ENCODE data around the gene RBM7.
A peak's percentile ranks its signal among the peaks of the same experiment; 100 is the strongest.

The RBM7 gene

GRCh38 chr11:114396916-114397315 lies 3.5 kb upstream of the RBM7 start:
- no peak for DNase-seq (ENCODE audit: low read depth in 3 of 3)

DNA sequence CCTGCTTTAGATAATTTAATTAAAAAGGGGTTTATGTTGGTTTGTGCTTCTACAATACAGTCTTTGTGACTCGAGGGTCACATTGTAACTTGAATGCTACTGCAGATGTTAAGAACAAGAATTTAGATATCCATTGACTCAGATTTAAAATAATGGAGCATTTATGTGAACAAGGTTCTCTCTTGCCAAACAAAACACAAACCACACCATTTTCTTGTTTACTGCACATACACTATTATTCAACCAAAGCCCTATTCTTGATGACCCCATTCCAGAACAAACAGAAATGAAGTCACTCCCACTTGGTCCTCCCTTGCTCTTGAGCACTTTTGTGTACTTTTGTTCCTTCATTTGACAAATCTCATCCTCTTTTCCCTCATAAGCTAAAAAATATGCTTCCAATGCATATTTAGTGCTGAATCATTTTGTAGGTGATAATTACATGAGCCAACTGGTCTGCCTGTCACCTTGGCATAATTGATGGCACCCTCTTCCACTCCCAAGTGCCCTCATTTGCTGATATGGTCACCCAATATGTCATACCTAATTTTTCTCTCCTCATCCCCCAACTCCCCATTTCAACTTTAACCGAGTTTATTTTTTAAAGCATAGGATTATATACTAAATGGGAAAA lies 3.0 kb upstream of the RBM7 start:
- DNase-seq (ENCODE audit: low read depth in 3 of 3) = no peak

- DNase-seq (ENCODE audit: low read depth in 3 of 3) = no peak
Measured at GRCh38 chr11:114398303-114398920, 2.1 kb upstream of the RBM7 start.

DNA sequence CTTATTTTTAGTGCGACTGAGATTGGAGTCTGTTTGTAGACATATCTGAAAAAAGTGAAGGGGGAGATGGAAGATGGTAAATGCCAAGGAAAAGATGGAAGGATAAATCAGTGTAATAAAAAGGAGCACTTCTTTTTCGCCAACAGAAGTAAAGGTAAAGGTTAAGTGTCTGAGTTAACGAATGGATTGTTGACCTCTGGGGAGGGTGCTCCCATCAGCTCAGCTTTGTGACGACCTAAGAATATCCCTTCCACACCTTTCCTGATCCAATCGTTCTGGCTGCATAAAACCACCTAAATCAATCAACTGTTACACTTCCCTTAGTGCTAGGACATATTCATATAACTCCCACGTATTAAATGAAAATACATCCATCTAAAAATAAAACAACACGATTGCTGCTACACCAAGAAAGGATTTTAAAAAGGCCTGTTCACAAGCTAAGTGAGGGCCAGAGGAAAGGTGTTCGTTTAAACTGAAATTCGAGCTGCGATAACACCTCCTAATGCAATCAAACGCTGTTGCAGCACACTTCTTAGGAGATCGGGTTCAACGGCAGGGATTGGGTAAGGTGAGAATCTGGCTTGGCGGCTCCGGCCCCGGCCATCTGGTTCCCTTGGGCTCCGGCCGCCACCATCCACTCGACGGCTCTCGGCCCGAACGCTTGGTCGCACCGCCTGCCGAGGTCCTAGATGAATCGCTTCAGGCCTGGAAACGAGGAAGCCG lies 813 bp upstream of the RBM7 start:
- DNase-seq (ENCODE audit: low read depth in 3 of 3) = no peak

DNA sequence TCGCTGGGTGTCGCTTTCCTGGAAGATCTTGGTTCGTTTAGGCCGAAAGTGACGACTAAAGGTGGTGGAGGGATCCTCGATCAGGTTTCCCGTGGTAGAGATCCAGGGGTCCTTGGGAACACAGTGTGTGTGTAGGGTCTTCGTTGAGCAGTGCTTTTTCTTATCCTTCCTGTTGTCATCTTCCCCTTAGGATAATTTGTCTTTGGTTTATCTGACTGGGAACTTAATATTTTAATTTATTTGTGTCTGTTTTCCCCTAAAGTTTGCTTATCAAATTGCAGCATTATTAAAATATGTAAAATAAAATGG lies 403 bp downstream of the RBM7 start:
- DNase-seq (ENCODE audit: low read depth in 3 of 3) = no peak

DNA sequence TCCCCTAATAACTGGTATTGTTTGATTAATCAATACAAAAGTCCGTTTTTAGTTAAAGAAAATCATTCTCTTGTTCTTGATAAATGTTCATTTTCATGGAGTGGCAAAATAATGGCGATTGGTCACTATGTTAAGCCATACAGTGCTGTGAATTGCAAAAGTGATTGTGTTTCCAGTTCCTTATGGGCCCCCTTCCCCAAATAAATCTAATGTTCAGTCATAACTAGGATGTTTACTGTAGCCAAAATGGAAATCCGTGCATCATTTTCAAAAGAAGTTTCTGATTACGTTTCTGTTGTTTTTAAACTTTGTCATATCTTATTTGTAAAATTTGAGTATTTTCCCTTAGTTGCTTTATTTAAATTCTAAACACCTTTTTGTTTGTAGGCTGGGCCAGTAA lies 845 bp downstream of the RBM7 start:
- DNase-seq (ENCODE audit: low read depth in 3 of 3) = no peak

GRCh38 chr11:114412946-114413345 lies 12.5 kb downstream of the RBM7 start:
- DNase-seq (ENCODE audit: low read depth in 3 of 3) = no peak

DNA sequence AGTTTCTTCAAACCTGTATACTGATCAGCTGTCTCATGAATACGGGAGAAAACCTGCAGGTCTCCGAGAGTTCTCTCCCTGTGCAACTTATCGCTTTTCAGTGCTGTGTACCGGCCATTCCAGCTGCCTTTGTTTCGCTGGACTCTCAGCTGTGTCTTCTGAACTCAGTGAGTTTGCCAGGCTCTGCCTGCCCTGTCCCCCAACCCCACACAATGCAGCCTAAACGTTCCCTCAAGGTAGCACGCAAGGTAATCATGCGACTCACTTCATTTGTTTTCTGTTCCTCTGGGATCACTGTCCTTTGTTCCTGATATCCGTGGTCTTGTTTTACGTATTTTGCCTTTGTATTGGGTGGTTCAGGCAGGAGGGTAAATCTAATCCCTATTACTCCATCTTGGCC lies 13.5 kb downstream of the RBM7 start:
- no peak for DNase-seq (ENCODE audit: low read depth in 3 of 3)

DNA sequence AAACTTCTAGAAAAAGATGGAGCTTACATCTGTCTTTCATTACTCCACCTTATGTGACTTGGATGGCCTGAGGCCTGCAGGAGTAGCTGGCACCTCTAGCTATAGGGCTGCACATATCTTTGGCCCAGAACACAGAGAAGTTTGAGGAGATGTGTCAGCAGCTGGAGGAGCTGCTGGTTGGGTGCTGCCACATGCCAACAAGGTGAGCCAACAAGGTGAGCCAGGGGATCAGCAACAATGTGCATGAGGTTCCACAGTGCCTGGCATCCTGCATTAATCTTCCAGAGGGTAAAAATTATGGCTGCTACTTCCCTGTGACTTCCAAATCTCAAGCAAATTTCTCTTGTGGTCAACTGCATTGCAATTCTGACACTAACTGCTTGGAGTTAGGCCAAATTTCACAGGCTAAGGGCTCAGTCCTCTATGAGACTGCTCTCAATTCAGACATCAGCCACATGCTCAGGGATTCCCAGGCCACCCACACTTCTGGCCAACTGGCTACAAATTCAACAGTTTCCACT lies 16.0 kb downstream of the RBM7 start:
- DNase-seq (ENCODE audit: low read depth in 3 of 3) = no peak

DNA sequence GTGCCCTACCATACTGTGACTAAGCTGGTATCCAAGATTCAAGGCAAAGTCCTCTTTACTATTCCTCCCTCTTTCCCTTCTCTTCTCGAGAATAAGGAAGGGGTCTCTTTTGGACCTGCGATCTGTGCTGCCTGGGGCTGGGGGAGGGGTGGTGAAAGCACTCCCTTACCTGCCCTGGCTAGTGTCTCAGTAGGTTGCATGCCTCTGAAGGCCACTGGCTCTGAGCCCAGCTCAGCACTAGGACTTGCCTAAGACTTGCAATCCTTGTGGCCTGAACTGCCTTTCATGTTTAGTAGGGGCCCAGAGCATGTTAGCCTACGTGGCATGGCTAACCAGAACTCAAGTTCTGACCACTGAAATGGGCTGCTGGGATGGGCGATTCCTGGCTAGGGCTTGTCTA lies 25.8 kb downstream of the RBM7 start:
- DNase-seq (ENCODE audit: low read depth in 3 of 3) = no peak

DNA sequence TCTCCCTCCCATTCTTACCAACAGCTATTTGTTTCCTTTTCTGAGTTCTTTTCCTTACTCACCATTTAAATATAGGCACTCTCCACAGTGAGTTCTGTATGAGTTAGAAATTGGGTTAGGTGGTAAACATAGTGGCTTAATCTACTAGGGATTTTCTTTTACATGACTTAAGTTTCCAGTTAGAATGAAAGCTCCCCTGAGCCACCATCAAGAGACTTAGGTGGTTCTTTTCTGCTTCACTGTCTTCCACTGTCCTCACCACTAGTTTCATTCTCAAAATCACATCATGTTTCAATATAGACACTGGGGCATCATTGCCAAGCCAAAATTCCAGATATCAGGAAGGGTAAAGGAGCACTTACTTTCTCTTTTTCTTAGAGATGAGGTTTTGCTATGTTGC lies 29.8 kb downstream of the RBM7 start:
- DNase-seq (ENCODE audit: low read depth in 3 of 3) = no peak

DNA sequence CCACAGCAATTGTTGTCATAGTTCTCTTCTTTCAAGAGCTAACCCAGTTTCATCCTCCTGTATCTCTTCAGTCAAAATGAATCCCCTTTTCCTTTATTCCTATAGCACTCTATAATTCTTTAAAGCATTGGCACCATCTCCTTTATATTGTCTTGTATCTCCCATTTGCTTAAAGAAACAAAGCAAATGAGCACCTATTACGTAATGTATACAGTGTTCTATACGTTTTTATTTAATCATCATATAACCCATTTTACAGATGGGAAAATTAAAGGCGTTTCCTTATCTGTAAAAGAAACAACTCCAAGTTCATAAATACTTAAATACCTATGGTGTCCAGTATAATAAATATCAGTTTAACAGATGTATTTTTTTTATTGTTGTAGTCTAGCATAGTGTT lies 32.4 kb downstream of the RBM7 start:
- no peak for DNase-seq (ENCODE audit: low read depth in 3 of 3)

GRCh38 chr11:114433376-114433775 lies 32.9 kb downstream of the RBM7 start:
- no peak for DNase-seq (ENCODE audit: low read depth in 3 of 3)

DNA sequence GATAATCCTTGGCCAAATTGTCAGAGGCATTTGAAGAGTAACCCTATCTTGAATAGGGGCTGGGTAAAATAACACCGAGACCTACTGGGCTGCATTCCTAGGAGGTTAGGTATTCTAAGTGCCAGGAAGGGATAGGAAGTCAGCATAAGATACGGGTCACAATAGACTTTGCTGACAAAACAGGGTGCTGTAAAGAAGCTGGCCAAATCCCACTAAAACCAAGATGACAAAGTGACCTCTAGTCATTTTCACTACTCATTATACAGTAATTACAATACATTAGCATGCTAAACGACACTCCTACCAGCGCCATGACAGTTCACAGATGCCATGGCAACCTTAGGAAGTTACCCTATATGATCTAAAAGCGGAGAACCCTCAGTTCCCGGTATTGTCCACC lies 37.8 kb downstream of the RBM7 start:
- no peak for DNase-seq (ENCODE audit: low read depth in 3 of 3)

DNA sequence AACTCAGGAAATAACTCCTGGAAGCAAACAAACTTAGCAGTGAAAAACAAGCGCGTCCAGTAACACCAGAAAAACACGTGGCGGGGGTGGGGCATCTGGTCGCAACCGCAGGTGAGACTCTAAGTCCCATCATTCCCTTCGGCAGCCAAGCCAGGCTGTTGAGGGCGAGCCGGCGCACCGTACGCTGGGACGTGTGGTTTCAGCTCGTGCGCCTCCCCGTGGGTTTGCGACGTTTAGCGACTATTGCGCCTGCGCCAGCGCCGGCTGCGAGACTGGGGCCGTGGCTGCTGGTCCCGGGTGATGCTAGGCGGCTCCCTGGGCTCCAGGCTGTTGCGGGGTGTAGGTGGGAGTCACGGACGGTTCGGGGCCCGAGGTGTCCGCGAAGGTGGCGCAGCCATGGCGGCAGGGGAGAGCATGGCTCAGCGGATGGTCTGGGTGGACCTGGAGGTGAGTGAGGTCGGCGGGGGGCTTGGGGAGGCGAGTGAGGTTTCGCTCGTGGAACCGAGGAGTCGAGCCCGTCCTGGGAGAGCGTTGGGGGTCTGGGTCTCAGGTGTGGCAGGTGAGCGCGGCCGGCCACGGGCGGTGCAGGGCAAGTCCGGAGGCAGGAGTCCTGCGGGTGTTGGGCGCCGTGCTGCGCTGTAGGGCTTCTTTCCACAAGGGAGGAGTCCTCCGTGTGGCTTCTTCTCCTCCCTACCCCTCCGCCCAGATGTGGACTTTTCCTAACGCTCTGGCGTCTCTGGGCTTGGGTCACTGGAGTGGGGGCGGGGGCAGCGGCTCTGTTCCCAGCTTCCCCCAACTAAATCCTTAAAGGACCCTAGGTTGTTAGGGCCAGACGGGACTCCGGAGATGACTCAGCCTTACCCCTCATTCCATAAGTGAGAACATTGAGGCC lies 39.0 kb downstream of the RBM7 start, which contains the start of gene REXO2:
REXO2 (plus strand) TSS at position 239 of the 892 bp plus-strand sequence; CDS start at position 301, 62 bp downstream.
- DNase-seq (ENCODE audit: low read depth in 3 of 3) = peak; percentile 84 to 90 (median 90)

DNA sequence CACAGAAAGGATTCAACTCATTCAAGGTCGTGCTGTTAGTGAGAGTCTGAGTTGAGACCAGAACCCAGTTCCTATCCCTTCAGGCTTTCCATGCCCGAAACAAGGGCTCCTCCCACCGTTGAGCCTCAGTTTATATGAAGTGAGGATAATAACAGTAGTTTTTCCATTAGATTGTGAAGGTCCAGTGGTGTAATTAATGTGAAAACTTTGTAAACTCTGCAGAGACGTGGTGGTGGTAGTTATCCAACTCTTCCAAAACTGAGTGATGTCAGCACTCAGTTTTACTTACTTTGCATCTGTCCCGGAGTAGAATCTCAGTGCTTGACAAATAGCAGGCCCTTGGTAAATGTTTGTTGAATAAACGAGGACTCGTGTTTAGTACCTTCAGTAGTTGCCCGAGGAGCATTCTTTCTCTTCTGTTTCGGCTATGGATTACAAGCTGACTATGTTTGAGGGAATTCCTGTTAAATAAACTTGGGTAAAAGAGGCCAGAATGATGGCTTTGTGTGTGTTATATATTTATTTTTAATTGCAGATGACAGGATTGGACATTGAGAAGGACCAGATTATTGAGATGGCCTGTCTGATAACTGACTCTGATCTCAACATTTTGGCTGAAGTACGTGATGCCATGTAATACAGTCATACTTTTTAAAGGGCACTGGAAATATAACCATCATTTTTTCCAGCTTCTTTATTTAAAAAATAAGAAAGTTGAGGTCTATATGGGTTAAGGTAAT lies 39.8 kb downstream of the RBM7 start:
- no peak for DNase-seq (ENCODE audit: low read depth in 3 of 3)

- DNase-seq (ENCODE audit: low read depth in 3 of 3) = no peak
Measured at GRCh38 chr11:114440971-114441763, 40.7 kb downstream of the RBM7 start.

- DNase-seq (ENCODE audit: low read depth in 3 of 3) = no peak
Measured at GRCh38 chr11:114441921-114442320, 41.5 kb downstream of the RBM7 start.

GRCh38 chr11:114442536-114442935 lies 42.1 kb downstream of the RBM7 start:
- no peak for DNase-seq (ENCODE audit: low read depth in 3 of 3)

- no peak for DNase-seq (ENCODE audit: low read depth in 3 of 3)
Measured at GRCh38 chr11:114447444-114447843, 47.0 kb downstream of the RBM7 start.

GRCh38 chr11:114447892-114448291 lies 47.4 kb downstream of the RBM7 start:
- DNase-seq (ENCODE audit: low read depth in 3 of 3) = no peak
